RWPE2 (cell line): ENCODE measurements around the gene CCDC34.

ENCODE experiments used
- ATAC-seq: fragments of 200-7000 bp; cut with Tn5 transposase; 3 replicates; pipeline ENCODE4 v1.9.1; 2021; ENCODE audit warnings: low read depth
- DNase-seq: peaks from one replicate; pipeline ENCODE4 v3.0.0-alpha.2; 2020; ENCODE audit warnings: low spot score
- H3K27ac ChIP-seq: fragments of 450-650 bp; 2 replicates; pipeline ENCODE4 v1.5.1; 2017; ENCODE audit warnings: mild to moderate bottlenecking; ENCODE audit not compliant: poor library complexity, severe bottlenecking
- H3K27me3 ChIP-seq: fragments of 250-450 bp; sonication (Bioruptor Pico); 2 replicates; pipeline ENCODE4 v1.5.1; 2021; ENCODE audit warnings: mild to moderate bottlenecking, moderate library complexity; ENCODE audit not compliant: insufficient read depth, poor library complexity, severe bottlenecking
- H3K36me3 ChIP-seq: fragments of 250-450 bp; sonication (Bioruptor Pico); 2 replicates; pipeline ENCODE4 v1.5.1; 2020; ENCODE audit warnings: low read depth, mild to moderate bottlenecking, moderate library complexity
- H3K4me1 ChIP-seq: fragments of 250-450 bp; sonication (Bioruptor Pico); 2 replicates; pipeline ENCODE4 v1.5.1; 2021; ENCODE audit warnings: mild to moderate bottlenecking, moderate library complexity; ENCODE audit not compliant: insufficient read depth, poor library complexity, severe bottlenecking
- H3K4me3 ChIP-seq: fragments of 250-450 bp; sonication (Bioruptor Pico); 2 replicates; pipeline ENCODE4 v1.5.1; 2021; ENCODE audit warnings: mild to moderate bottlenecking, moderate library complexity; ENCODE audit not compliant: severe bottlenecking
- H3K9me3 ChIP-seq: fragments of 250-450 bp; sonication (Bioruptor Pico); 2 replicates; pipeline ENCODE4 v1.5.1; 2021; ENCODE audit warnings: mild to moderate bottlenecking, moderate library complexity; ENCODE audit not compliant: severe bottlenecking
- TF ChIP-seq, protein P1 (sequence below): fragments of 450-650 bp; IDR thresholded peaks from one replicate; pipeline ENCODE4 v1.5.1; 2017; ENCODE audit warnings: mild to moderate bottlenecking, moderate library complexity; ENCODE audit not compliant: poor library complexity, severe bottlenecking

CCDC34 gene

DNA sequence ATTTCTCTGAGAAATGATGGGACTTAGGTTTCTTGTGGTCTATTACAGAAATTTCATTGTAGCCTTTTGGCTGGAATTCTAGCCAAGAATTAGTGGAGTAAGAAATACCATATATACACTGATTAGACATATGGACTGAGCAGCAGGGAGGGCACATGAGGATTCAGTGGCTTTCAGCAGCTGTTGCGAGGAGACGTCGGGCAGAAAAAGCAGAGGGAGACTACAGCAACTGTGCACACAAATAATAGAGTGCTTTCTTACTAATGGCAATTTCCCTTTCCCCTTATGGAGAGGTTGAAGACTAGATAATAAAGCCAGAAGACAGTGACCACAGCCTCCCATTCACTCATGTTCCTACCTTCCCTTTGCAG lies 35.4 kb upstream of the CCDC34 start:
- H3K27ac ChIP-seq: no peak overlapping the region
- no peak overlapping the region for H3K4me3 ChIP-seq
- TF ChIP-seq, protein P1, sequence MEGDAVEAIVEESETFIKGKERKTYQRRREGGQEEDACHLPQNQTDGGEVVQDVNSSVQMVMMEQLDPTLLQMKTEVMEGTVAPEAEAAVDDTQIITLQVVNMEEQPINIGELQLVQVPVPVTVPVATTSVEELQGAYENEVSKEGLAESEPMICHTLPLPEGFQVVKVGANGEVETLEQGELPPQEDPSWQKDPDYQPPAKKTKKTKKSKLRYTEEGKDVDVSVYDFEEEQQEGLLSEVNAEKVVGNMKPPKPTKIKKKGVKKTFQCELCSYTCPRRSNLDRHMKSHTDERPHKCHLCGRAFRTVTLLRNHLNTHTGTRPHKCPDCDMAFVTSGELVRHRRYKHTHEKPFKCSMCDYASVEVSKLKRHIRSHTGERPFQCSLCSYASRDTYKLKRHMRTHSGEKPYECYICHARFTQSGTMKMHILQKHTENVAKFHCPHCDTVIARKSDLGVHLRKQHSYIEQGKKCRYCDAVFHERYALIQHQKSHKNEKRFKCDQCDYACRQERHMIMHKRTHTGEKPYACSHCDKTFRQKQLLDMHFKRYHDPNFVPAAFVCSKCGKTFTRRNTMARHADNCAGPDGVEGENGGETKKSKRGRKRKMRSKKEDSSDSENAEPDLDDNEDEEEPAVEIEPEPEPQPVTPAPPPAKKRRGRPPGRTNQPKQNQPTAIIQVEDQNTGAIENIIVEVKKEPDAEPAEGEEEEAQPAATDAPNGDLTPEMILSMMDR: no peak
- ATAC-seq: no peak
- H3K4me1 ChIP-seq: peaks cover 25% of the 10 kb centered on the region
- H3K9me3 ChIP-seq: no peaks in the 10 kb centered on the region
- H3K36me3 ChIP-seq: no peaks in the 10 kb centered on the region; the same call in 1 of the 2 replicates
- DNase-seq: no peak
- H3K27me3 ChIP-seq: no peaks in the 10 kb centered on the region

DNA sequence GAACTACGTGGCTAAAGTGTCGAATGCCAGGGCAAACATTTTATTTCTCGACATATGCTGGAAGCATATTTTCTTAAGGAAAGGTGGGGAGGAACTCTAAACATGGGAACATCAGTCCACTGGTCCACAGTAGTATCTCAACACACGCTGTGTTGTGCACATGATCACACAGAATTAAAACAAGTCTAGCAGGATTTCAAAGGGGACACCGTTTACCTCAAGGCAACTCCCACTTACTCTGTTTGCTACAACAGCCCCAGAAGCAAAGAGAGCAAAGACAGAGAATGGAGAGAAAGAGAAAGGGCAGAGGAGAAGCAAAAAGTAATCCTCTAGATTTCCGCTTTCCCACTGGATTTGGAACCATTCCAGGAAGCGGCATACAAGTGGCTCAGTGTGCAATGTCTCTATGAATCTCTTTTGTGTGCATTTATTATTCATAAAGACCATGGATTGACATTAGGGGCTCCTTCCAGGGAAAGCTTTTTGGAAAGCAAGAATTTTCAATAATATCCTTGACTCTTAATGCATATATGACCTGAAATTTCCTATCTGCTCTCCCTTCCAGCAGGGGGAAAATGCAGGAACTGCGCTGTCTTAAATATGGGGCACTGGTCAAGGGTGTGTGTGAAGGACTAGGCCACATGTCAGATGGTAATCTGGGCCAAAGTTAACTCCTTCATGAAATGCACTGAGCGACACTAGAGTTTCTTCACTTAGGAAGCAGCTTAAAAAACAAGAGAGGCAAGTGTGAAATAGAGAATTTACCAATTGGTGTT lies 34.8 kb upstream of the CCDC34 start:
- ATAC-seq: no peak
- Histone ChIP-seq H3K9me3 (no peaks in the 10 kb centered on the region), H3K36me3 (no peaks in the 10 kb centered on the region; the same call in 1 of the 2 replicates), H3K4me1 (peaks cover 29% of the 10 kb centered on the region), H3K4me3 (no peak overlapping the region), H3K27me3 (no peaks in the 10 kb centered on the region), H3K27ac (no peak overlapping the region)
- TF ChIP-seq, protein P1: no peak
- DNase-seq: no peak

GRCh38 chr11:27396259-27396839 lies 33.3 kb upstream of the CCDC34 start:
- no peak overlapping the region for H3K4me3 ChIP-seq

GRCh38 chr11:27395556-27396258 lies 32.7 kb upstream of the CCDC34 start:
- DNase-seq (no peak), ATAC-seq (peak; percentile 52)
- peaks cover 29% of the 10 kb centered on the region for H3K4me1 ChIP-seq
- no peaks in the 10 kb centered on the region for H3K27me3 ChIP-seq
- H3K9me3 ChIP-seq: no peaks in the 10 kb centered on the region
- TF ChIP-seq, protein P1: no peak
- no peak overlapping the region for H3K27ac ChIP-seq
- H3K36me3 ChIP-seq: no peaks in the 10 kb centered on the region; the same call in 1 of the 2 replicates
- H3K4me3 ChIP-seq: no peak overlapping the region

More at GRCh38 chr11:27396259-27396839, 33.3 kb upstream of the CCDC34 start:
- Histone ChIP-seq H3K9me3 (no peaks in the 10 kb centered on the region), H3K27me3 (no peaks in the 10 kb centered on the region), H3K4me1 (peaks cover 30% of the 10 kb centered on the region), H3K36me3 (no peaks in the 10 kb centered on the region; the same call in 1 of the 2 replicates), H3K27ac (no peak overlapping the region)
- no peak for ATAC-seq
- TF ChIP-seq, protein P1: no peak
- no peak for DNase-seq
